ENCODE data around the gene CCSER1.
"Not testable (repeated sequence)": the region's sequence is repeated elsewhere in the genome, so short reads cannot be mapped to it uniquely, and the experiment has no call there.

Gene CCSER1

DNA sequence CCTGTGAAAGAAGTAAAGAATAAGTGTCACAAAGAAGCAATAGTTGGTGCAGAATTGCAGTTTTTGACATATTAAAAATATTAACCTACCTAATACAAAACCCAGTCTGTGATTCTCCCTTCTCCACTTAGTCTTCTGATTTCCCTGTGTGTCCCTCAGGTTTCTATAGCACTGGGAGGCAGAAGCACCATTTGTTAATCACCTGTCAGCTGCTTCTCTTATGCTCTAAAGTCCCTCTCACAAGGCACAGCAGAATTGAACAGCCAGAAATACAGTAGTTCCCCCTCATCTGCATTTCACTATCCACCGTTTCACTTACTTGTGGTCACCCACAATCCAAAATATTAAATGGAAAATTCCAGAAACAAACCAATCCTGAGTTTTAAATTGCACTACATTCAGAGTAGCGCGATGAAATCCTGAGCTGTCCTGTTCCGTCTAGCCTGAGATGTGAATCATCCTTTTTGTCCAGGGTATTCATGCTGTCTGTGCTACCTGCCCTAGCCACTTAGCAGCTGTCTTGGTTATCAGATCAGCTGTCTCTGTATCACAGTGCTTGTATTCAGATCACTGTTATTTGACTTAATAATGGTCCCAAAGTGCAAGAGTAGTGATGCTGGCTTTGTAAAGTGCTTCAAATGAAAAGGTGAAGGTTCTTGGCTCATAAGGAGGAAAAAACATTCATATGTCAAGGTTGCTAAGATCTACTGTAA lies 1192.5 kb downstream of the CCSER1 start:
- DNase-seq = no peak

GRCh38 chr4:91322961-91323360 lies 1195.8 kb downstream of the CCSER1 start:
- DNase-seq = no peak

DNA sequence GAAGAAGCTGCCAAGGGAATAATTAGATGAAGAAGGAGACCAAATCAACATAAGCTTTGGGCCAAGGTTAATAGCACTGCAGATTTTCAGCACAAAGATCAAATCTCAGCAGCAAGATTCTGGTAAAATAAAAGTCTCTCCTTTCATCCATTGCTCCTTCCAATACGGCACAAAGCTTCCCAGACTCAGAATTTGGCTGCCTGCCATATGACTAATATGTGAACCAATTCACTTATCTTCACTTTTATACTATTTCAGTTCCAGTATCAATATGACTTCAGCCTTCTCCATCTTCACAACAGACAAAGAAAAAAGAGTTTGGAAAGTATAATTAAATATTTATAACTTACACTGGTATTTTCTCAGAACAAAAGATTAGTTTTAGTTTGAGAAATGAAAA lies 1198.3 kb downstream of the CCSER1 start:
- no peak for DNase-seq

- not testable (repeated sequence) for DNase-seq
Observed at GRCh38 chr4:91326167-91326566, 1199.0 kb downstream of the CCSER1 start.

GRCh38 chr4:91330555-91331137 lies 1203.5 kb downstream of the CCSER1 start:
- DNase-seq = no peak

- no peak for DNase-seq
Observed at GRCh38 chr4:91340822-91341221, 1213.6 kb downstream of the CCSER1 start.

GRCh38 chr4:91345632-91346031 lies 1218.4 kb downstream of the CCSER1 start:
- DNase-seq = no peak

DNA sequence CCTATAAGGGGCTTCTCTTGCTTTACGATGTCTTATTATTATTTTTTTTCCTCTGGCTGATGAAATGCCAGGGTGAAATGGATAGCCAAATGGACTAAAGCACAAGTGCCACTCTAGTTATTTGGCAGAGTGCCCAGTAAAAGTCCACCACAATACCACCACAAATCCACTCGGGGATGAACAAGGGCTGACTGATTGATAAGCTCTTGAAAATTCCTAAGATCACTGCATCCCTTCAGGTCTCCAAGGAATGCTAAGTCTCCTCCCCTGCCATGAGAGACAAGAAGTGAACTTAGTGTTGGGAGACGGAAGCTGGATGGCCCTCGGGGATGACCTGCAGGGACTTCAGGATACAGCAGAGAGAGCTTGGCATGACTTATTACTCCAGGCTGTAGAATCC lies 1229.3 kb downstream of the CCSER1 start:
- not testable (repeated sequence) for DNase-seq

- DNase-seq = not testable (repeated sequence)
Observed at GRCh38 chr4:91358016-91358415, 1230.8 kb downstream of the CCSER1 start.

DNA sequence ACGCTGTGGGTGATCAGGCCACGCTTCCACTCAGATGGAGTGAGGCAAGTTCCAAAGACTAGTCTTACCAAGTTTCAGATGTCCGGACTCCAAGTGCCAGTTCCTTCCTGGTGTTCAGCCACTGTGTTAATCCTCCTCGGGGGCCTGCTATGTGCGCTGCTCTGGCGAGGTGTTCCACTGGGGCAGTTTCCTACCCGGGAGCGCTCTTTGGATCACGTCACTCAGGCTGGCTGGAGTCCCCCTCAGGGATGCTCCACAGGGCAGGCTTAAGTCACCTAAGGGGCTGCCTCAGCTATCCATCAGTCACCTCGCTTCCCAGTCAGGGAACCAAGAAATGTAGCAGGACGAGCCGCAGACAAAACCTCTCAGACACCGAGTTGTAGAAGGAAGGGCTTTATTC lies 1231.4 kb downstream of the CCSER1 start:
- DNase-seq = not testable (repeated sequence)

DNA sequence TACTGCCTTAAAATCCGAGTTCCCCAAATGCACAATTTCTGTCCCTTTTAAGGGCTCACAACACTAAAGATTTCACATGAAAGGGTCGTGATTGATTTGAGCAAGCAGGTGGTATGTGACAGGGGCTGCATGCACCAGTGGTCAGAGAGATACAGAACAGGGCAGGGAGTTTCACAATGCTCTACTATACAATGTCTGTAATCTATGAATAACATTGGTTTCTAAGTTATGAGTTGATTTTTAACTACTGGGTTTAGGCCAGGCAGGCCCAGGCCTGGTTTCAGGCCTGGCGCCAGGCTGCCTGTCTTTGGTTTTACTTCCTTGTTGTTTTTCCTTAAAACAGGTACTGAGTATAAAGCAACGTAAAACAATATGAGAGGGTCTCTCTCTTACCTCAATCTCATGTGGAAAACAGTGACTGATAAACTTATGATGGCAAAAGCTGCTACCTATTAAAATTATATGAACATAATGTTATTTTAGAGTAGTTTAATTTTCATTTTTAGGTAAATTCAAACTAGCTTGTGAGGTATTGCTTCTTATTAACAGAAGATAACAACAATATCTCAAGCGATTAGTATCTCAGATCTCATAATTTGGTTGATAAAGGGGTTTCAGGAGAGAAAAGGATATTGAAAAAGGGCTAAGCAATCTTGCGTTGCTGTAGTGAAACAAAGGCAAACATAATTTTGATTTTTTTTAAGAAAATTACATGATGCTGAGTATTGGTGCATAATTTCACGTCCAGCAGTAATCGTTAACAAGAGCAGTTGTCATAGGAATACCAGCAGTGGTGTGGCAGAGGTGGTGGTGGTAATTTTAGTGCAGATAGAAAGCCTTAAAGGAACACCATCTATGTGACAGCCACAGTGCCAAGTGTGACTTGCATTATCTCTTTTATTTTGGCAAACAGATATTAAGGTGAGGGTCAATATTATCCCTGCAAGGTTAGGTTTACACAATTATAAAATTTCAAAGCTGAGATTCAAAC lies 1232.1 kb downstream of the CCSER1 start:
- DNase-seq = no peak

DNA sequence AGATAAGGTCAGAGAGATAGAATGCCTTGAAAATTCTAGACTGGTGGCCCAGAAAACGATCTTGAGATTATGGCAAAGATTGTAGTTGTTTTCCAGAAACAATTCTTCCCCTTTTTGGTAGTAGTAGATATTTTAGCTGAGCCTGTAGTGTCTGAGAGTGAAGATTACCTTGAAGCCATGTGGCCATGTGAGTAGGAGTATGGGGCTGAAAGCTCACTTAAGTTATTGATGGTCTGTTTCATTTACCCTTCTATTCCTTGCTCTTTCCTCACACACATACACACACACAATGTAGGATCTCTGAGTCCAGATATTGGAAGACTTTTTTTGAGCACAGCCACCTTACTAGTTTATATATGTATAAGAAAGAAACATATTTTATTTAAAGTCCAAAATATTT lies 1234.9 kb downstream of the CCSER1 start:
- DNase-seq = no peak

DNA sequence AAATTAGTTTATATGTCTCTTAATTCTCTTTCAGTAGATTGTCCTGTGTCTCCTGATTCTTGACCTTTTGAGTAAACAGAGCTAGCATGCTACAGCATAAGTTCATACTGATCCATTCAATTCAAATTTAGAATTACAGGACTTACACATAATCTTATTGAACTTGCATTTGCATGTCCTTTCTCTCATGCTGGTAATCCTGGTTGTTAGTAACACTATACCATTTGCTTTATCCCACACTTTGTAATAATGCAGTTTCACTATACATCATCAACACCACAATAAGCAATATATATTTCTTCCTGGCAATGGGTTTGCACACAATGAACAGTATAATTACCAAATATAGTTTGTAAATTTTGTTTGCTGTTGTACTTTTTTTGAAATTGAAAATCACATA lies 1239.4 kb downstream of the CCSER1 start:
- DNase-seq = no peak

GRCh38 chr4:91369116-91369515 lies 1241.9 kb downstream of the CCSER1 start:
- no peak for DNase-seq

- DNase-seq = no peak
Observed at GRCh38 chr4:91373546-91373945, 1246.4 kb downstream of the CCSER1 start.

- DNase-seq = not testable (repeated sequence)
Observed at GRCh38 chr4:91405431-91405830, 1278.2 kb downstream of the CCSER1 start.

DNA sequence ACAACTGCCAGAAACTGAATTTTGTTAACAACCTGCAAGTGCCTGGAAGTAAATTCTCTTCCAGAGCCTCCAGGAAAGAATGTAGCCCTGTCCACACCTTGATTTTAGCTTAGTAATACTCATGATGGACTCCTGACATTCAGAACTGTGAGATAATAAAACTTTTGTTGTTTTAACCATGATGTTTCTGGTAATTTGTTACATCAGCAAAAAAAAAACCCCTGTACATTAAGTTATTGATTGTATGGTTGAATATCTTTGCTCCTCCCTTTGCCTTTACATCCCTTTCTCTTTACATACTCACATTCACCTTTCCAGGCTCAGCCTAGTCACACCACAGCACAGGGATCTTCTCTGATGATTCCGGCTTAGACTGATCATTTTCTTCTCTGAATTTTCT lies 1294.8 kb downstream of the CCSER1 start:
- no peak for DNase-seq

GRCh38 chr4:91426725-91427124 lies 1299.5 kb downstream of the CCSER1 start:
- no peak for DNase-seq

- no peak for DNase-seq
Observed at GRCh38 chr4:91427171-91427570, 1300.0 kb downstream of the CCSER1 start.

- DNase-seq = no peak
Observed at GRCh38 chr4:91434631-91435030, 1307.4 kb downstream of the CCSER1 start.

DNA sequence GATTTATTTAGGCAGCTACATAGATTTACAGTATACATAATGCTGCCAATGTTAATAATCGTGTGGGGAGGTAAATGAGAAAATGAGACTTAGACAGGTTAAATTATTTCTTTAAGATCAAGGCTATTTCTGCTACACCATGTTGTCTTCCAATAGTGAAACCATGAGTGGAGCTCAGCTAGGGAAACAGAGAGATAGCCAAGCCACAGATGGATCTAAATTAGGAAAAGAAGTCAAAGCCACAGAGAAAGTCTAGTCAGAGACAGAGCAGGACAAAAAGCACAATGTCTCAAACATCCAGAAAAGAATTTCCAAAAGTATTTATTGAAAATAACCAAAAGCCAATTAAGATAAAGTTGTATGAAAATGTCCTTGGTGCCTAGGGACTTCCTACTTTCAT lies 1309.4 kb downstream of the CCSER1 start:
- no peak for DNase-seq

GRCh38 chr4:91447168-91447567 lies 1320.0 kb downstream of the CCSER1 start:
- DNase-seq = no peak

- DNase-seq = no peak
Observed at GRCh38 chr4:91448668-91449330, 1321.6 kb downstream of the CCSER1 start.
